Smooth muscle cell (in vitro differentiated cells): ENCODE data around the gene JAK3. TPM values are rescaled to one million over a fixed set of nuclear protein-coding genes. Genes with fewer than 3 reads are reported as not detected.
"Not testable (repeated sequence)": the region's sequence is repeated elsewhere in the genome, so short reads cannot be mapped to it uniquely, and the experiment has no call there.

Experiments used
- DNase-seq: peaks from one replicate; lab custom pipeline; 2025; ENCODE audit not compliant: unreplicated experiment; lab: John Stamatoyannopoulos, UW
- H2AFZ ChIP-seq: fragments of 200-600 bp; sonication (generic); 2 replicates; pipeline ENCODE4 v1.6.0; 2016; ENCODE audit warnings: antibody characterized with exemption, low read depth, mild to moderate bottlenecking
- H3F3A ChIP-seq: fragments of 200-600 bp; sonication (generic); 2 replicates; pipeline ENCODE4 v1.6.0; 2017; ENCODE audit warnings: antibody characterized with exemption, low read depth
- H3K27ac ChIP-seq: fragments of 200-600 bp; sonication (generic); 2 replicates; pipeline ENCODE4 v1.5.1; 2016; ENCODE audit warnings: low read depth, mild to moderate bottlenecking
- H3K27me3 ChIP-seq: fragments of 200-600 bp; sonication (generic); 2 replicates; pipeline ENCODE4 v1.6.1; 2016; ENCODE audit warnings: low read depth, mild to moderate bottlenecking
- H3K36me3 ChIP-seq: fragments of 200-600 bp; sonication (generic); 2 replicates; pipeline ENCODE4 v1.5.1; 2016; ENCODE audit warnings: low read depth
- H3K4me1 ChIP-seq: fragments of 200-600 bp; sonication (generic); 2 replicates; pipeline ENCODE4 v1.5.1; 2016; ENCODE audit warnings: low read depth
- H3K4me2 ChIP-seq: fragments of 200-600 bp; sonication (generic); 2 replicates; pipeline ENCODE4 v1.6.0; 2016; ENCODE audit warnings: mild to moderate bottlenecking
- H3K4me3 ChIP-seq: fragments of 200-600 bp; sonication (generic); 2 replicates; pipeline ENCODE4 v1.5.1; 2016; ENCODE audit warnings: mild to moderate bottlenecking
- H3K79me2 ChIP-seq: fragments of 200-600 bp; sonication (generic); 2 replicates; pipeline ENCODE4 v1.6.0; 2016; ENCODE audit warnings: low read depth, mild to moderate bottlenecking
- H3K9ac ChIP-seq: fragments of 200-600 bp; sonication (generic); 2 replicates; pipeline ENCODE4 v1.6.0; 2016; ENCODE audit warnings: low read depth
- H3K9me3 ChIP-seq: fragments of 200-600 bp; sonication (generic); replicated peaks from 2 replicates; pipeline ENCODE4 v1.5.1; 2016; ENCODE audit warnings: low read depth
- H4K20me1 ChIP-seq: fragments of 200-600 bp; sonication (generic); 2 replicates; pipeline ENCODE4 v1.6.0; 2016; ENCODE audit warnings: low read depth
- CTCF ChIP-seq: fragments of 200-600 bp; sonication (generic); IDR thresholded peaks from 2 replicates; pipeline ENCODE4 v1.5.1; 2017; ENCODE audit warnings: borderline replicate concordance, mild to moderate bottlenecking, antibody characterized with exemption; ENCODE audit not compliant: insufficient read depth, poor library complexity, severe bottlenecking
- WGBS: methylation state at CpG from one replicate; pipeline ENCODE4 v1.1.7; 2016; ENCODE audit warnings: low lambda C conversion rate; 5-methylcytosine and 5-hydroxymethylcytosine counted together
- polyA plus RNA-seq: library from polyadenylated mRNA; unstranded; fragments of >200 nt; fragmentation: Nextera tagmentation; extraction: Ambion mirVana; gene quantifications from 2 replicates; pipeline ENCODE4 v1.2.1, GENCODE V29; 2016
- total RNA-seq: library from RNA; depleted of rRNA; stranded (reverse); fragments of >200 nt; gene quantifications from 2 replicates; pipeline ENCODE4 v1.2.3, GENCODE V29; 2014

JAK3 gene
- total and polyA plus RNA-seq, 2 experiments from 2014 or later = 8.8 to 10.7 TPM

- Histone ChIP-seq H3K4me3 (no peak overlapping the region), H3F3A (no peaks in the 10 kb centered on the region), H3K36me3 (no peaks in the 10 kb centered on the region), H3K4me1 (no peaks in the 10 kb centered on the region), H2AFZ (no peak overlapping the region), H3K9me3 (no peaks in the 10 kb centered on the region), H3K79me2 (no peaks in the 10 kb centered on the region), H4K20me1 (no peaks in the 10 kb centered on the region), H3K9ac (no peak overlapping the region), H3K27ac (no peak overlapping the region), H3K27me3 (no peaks in the 10 kb centered on the region), H3K4me2 (no peak overlapping the region)
- no peak for TF ChIP-seq CTCF
- WGBS = 90% methylated on average over 7 of the region's 7 CpGs
- DNase-seq = no peak
These were observed 40.5 kb upstream of the JAK3 start for GRCh38 chr19:17888260-17888659.

- DNase-seq, H2AFZ ChIP-seq, H3K4me1 ChIP-seq, H3K27ac ChIP-seq, H3K9ac ChIP-seq, H3K4me2 ChIP-seq, H3K79me2 ChIP-seq, H3K4me3 ChIP-seq, H3K9me3 ChIP-seq, H3F3A ChIP-seq, H4K20me1 ChIP-seq, H3K27me3 ChIP-seq, H3K36me3 ChIP-seq: not testable (repeated sequence)
- WGBS = 87% methylated on average over 4 of the region's 4 CpGs
These were observed 39.4 kb upstream of the JAK3 start for GRCh38 chr19:17887221-17887620.

GRCh38 chr19:17886515-17886914 lies 38.7 kb upstream of the JAK3 start:
- H3K4me3 ChIP-seq = no peak overlapping the region
- DNase-seq = no peak
- H2AFZ ChIP-seq = no peak overlapping the region
- H4K20me1 ChIP-seq = no peaks in the 10 kb centered on the region
- H3K27ac ChIP-seq = no peak overlapping the region
- H3K4me1 ChIP-seq = no peaks in the 10 kb centered on the region
- H3F3A ChIP-seq = no peaks in the 10 kb centered on the region
- H3K79me2 ChIP-seq = no peaks in the 10 kb centered on the region
- H3K27me3 ChIP-seq = no peaks in the 10 kb centered on the region
- no peak overlapping the region for H3K9ac ChIP-seq
- TF ChIP-seq CTCF = no peak
- WGBS = 90% methylated on average over 7 of the region's 7 CpGs
- H3K36me3 ChIP-seq = no peaks in the 10 kb centered on the region
- H3K9me3 ChIP-seq = no peaks in the 10 kb centered on the region
- no peak overlapping the region for H3K4me2 ChIP-seq

GRCh38 chr19:17883627-17884410 lies 36.0 kb upstream of the JAK3 start:
- Histone ChIP-seq H3K9ac (no peak overlapping the region), H3K36me3 (no peaks in the 10 kb centered on the region), H3K27me3 (no peaks in the 10 kb centered on the region), H3K9me3 (no peaks in the 10 kb centered on the region), H3K4me3 (no peak overlapping the region), H3K27ac (no peak overlapping the region), H3K4me1 (no peaks in the 10 kb centered on the region), H4K20me1 (no peaks in the 10 kb centered on the region), H3K4me2 (no peak overlapping the region), H3F3A (no peaks in the 10 kb centered on the region), H3K79me2 (no peaks in the 10 kb centered on the region), H2AFZ (no peak overlapping the region)
- 84% methylated on average over 30 of the region's 33 CpGs for WGBS
- no peak for TF ChIP-seq CTCF
- no peak for DNase-seq
